Type B pancreatic cell (in vitro differentiated cells): ENCODE measurements around the gene RAPGEF5. TPM values are rescaled to one million over a fixed set of nuclear protein-coding genes. Genes with fewer than 3 reads are reported as not detected.

Experiments used
- DNase-seq: peaks from one replicate; pipeline ENCODE4 v3.0.0; 2021; ENCODE audit warnings: mixed read lengths; ENCODE audit not compliant: unreplicated experiment; ENCODE audit errors: extremely low spot score
- H3K27ac Mint-ChIP-seq: 2 replicates; pipeline ENCODE4 v1.8.0; 2021; ENCODE audit warnings: mild to moderate bottlenecking, mixed read lengths
- H3K27me3 Mint-ChIP-seq: 2 replicates; pipeline ENCODE4 v1.8.0; 2021; ENCODE audit warnings: mixed read lengths
- H3K36me3 Mint-ChIP-seq: 2 replicates; pipeline ENCODE4 v1.8.0; 2021; ENCODE audit warnings: mixed read lengths
- H3K4me1 Mint-ChIP-seq: one replicate; pipeline ENCODE4 v1.8.0; 2021; ENCODE audit warnings: mixed read lengths; ENCODE audit not compliant: unreplicated experiment
- H3K4me3 Mint-ChIP-seq: 2 replicates; pipeline ENCODE4 v1.8.0; 2021; ENCODE audit warnings: mild to moderate bottlenecking, mixed read lengths
- H3K9me3 Mint-ChIP-seq: 2 replicates; pipeline ENCODE4 v1.8.0; 2021; ENCODE audit warnings: mixed read lengths
- total RNA-seq: library from RNA; stranded (reverse); gene quantifications from 2 replicates; pipeline ENCODE4 v1.2.1, GENCODE V29; 2021; ENCODE audit warnings: low replicate concordance
- TF ChIP-seq, protein P1 (sequence below): fragments of 200-600 bp; sonication (generic); conservative IDR thresholded peaks from 2 replicates; pipeline ENCODE4 v1.5.0; 2021; ENCODE audit warnings: antibody characterized with exemption, mild to moderate bottlenecking

Gene RAPGEF5
- total RNA-seq, 1 donor from 2014 or later = 13.3 TPM

DNA sequence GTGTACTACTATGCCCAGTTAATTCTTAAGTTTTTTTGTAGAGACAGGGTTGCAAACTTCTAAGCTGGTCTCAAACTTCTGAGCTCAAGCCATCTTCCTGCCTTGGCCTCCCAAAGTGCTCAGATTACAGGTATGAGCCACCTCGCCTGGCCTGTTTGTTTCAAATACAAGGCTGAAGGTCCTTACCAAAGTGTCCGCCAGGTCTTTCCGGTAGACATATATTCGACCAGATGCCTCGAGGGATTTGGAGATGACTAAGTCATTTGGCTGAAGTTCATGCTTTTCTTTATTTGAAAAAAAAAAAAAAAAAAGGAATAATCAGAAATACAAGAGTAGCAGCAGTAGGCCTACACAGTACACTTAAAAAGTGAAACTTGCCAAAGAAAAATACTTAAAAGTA, 206.7 kb downstream of the RAPGEF5 start:
- Mint-ChIP-seq H3K27me3 (no peaks in the 10 kb centered on the region), H3K4me3 (no peak overlapping the region), H3K36me3 (peaks cover 9% of the 10 kb centered on the region), H3K4me1 (peaks cover 26% of the 10 kb centered on the region), H3K27ac (no peak overlapping the region), H3K9me3 (no peaks in the 10 kb centered on the region)
- TF ChIP-seq, protein P1, sequence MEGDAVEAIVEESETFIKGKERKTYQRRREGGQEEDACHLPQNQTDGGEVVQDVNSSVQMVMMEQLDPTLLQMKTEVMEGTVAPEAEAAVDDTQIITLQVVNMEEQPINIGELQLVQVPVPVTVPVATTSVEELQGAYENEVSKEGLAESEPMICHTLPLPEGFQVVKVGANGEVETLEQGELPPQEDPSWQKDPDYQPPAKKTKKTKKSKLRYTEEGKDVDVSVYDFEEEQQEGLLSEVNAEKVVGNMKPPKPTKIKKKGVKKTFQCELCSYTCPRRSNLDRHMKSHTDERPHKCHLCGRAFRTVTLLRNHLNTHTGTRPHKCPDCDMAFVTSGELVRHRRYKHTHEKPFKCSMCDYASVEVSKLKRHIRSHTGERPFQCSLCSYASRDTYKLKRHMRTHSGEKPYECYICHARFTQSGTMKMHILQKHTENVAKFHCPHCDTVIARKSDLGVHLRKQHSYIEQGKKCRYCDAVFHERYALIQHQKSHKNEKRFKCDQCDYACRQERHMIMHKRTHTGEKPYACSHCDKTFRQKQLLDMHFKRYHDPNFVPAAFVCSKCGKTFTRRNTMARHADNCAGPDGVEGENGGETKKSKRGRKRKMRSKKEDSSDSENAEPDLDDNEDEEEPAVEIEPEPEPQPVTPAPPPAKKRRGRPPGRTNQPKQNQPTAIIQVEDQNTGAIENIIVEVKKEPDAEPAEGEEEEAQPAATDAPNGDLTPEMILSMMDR = no peak
- no peak for DNase-seq

DNA sequence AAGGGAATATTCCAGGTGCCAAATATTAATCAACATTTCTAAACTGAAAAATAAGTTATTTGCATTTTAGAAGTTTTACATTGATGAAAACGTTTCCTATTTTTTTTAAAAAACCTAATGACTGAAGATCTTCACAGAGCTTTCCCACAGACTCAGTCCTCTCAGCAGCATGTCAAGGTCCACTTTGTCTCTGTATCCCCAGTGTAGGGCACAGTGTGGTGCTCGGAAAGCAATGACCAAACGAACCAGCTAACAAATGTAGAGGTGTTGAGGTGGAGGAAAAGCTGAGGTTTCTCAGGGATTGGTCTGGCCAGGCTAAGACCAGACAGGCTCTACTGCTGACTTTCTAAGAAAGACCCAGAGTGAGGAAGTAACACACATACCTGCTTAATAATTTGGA, 209.1 kb downstream of the RAPGEF5 start:
- no peaks in the 10 kb centered on the region for H3K27me3 Mint-ChIP-seq
- H3K4me1 Mint-ChIP-seq = peaks cover 17% of the 10 kb centered on the region
- no peak overlapping the region for H3K4me3 Mint-ChIP-seq
- TF ChIP-seq, protein P1 = no peak
- no peak for DNase-seq
- H3K9me3 Mint-ChIP-seq = no peaks in the 10 kb centered on the region
- no peak overlapping the region for H3K27ac Mint-ChIP-seq
- H3K36me3 Mint-ChIP-seq = peaks cover 14% of the 10 kb centered on the region

DNA sequence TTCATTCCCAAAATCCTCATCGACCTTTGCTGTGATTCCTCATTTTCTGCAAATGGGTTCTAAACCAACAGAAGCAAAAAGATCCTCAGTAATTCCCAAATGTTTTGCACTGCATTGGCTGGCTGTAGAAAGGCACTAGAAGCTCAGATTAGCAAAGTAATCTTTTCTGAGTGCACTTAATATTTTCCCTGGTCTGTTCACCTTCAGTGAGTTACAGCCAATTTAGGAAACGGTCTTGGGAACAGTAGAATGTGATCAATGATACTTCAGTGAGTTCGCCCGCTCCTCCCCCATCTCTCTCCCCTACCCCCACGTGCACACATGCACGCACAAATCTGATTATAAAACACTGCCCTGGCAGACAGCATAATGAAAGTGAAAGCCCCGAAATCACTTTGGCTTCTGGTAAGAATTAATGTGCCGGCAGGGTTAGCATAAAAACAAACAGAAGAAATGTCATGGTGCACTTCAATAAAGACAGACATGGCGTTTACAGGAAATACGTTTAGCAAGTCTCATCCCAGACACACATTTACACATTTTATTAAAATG, 209.9 kb downstream of the RAPGEF5 start:
- Mint-ChIP-seq H3K36me3 (peaks cover 14% of the 10 kb centered on the region), H3K27ac (no peak overlapping the region), H3K4me3 (peak overlapping the region; percentile 18), H3K27me3 (no peaks in the 10 kb centered on the region), H3K9me3 (peaks cover under 1% of the 10 kb centered on the region), H3K4me1 (peaks cover 17% of the 10 kb centered on the region)
- TF ChIP-seq, protein P1 = no peak
- no peak for DNase-seq

DNA sequence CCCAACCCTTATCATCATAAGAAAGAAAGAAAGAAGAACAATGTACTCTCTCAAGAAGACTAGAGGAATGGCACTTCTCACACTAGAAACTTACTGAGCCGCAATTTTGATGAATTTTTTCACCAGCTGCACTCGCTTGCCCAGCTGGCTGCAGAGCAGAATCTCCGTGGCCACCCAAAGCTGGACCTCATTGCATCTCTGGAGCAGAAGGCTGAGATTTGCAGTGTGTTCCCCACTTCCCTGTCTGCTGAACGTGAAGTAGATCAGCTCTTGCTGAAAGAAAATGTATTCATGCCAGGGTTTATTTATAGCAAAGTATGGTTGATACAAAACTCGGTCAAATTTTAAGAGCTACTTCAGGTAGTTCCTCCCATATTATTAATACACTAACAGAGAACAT, 212.0 kb downstream of the RAPGEF5 start:
- TF ChIP-seq, protein P1 = no peak
- H3K27me3 Mint-ChIP-seq = no peaks in the 10 kb centered on the region
- no peak overlapping the region for H3K4me3 Mint-ChIP-seq
- H3K4me1 Mint-ChIP-seq = peaks cover 21% of the 10 kb centered on the region
- DNase-seq = no peak
- H3K36me3 Mint-ChIP-seq = peaks cover 22% of the 10 kb centered on the region
- peaks cover 3% of the 10 kb centered on the region for H3K9me3 Mint-ChIP-seq
- H3K27ac Mint-ChIP-seq = no peak overlapping the region

DNA sequence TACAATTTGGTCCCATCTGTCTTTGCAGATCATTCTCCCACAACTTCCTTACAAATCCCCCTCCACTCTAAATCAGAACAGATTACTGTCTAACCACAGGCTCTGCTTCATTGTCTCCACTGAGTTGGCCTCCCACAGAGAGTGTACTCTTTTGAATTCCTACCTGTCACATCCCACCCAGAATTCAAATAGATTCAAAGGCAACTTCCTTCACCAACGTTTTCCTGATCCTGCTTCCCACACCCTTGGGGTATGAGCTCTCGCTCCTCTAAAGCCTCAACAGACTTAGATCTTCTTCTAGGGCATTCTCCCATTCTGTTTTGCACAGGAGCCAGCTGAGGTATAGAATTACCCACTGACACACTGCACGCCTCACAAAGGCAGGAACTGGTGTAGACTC, 213.5 kb downstream of the RAPGEF5 start:
- H3K9me3 Mint-ChIP-seq = peaks cover 3% of the 10 kb centered on the region

More for the DNA sequence above, 213.5 kb downstream of the RAPGEF5 start:
- H3K27me3 Mint-ChIP-seq = no peaks in the 10 kb centered on the region
- H3K36me3 Mint-ChIP-seq = peaks cover 24% of the 10 kb centered on the region
- H3K27ac Mint-ChIP-seq = no peak overlapping the region
- TF ChIP-seq, protein P1 = no peak
- no peak for DNase-seq
- H3K4me3 Mint-ChIP-seq = peak overlapping the region; percentile 10
- H3K4me1 Mint-ChIP-seq = peaks cover 28% of the 10 kb centered on the region
